CD4-positive, alpha-beta T cell treated with Interleukin-17A for 1 hour (primary cell): ENCODE data around the gene USP7.

Experiments used
- DNase-seq: peaks from one replicate; pipeline ENCODE4 v3.0.0-alpha.2; 2020

USP7 gene

DNA sequence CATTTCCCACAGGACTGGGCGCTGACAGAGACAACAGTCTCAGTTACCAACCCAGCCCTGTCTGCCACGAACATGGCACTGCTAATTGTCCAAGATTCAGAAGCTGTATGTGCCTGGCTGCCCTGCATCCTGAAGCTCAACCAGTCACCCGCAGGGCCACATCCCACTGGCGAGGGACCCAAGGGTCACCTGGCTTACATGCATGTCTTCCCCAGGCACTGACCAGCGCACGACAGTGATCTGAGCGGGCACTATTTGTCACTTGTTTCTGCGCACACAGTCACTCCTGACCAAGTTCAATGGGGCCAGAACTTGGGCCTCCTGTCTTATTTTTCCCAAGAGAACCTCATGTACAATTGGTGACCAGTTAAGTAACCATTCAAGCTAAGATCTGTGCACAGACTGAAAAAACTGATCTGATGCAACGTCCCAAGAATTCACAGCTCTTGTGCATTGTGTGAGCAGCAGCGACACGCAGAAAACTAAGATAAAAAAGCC lies 13.1 kb downstream of the USP7 start:
- DNase-seq: no peak

DNA sequence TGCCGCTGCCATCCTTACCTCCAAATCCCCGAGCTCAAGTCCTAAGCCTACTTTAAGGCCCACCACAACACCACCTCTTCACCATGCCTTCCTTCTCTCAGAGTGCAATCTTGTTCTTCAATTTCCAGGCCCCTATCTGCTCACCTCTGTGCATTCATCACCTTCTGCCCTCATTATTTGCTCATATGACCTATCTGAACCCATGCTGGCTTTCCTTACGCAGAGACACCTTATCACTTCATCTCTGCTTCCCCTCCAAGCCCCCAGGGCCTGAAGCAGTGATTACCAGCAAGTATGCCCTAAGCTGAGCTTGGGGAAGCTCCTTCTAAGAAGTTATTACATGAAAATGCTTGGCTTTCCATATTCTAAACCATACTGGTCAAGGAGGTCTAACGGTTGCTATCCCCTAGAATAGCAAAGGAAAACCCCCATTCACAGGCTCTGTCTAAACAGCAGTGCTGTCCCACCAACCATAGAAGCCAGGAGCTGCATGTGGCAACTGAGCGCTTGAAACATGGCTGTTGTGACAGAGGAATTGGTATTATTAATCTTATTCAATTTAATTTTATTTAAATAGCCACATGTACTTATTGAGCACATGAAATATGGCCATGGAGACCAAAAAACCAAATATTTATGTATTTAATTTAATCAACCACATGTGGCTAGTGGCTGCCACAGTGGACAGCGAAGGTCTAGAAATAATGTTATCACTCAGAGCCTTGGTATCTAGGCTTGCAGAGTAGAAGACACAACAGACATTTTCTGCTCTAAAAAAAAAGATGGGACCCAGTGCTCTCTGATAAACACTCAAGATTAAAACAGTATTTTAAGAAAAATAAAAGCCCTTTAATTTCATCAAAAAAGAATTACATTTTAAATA lies 13.9 kb downstream of the USP7 start:
- no peak for DNase-seq

DNA sequence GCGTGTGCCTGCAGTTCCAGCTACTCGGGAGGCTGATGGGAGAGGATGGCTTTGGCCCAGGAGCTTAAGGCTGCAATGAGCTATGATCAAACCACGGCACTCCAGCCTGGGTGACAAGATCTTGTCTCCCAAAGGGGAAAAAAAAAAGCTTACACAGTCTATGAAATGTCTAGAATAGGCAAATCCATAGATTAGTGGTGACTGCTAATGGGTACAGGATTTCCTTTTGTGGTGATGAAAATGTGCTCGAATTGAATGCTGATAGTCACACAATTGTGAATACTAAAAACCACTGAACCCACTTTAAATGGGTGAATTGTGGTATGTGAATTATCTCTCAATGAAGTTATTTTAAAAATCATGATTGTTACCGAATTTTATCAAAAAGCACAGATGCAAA lies 14.9 kb downstream of the USP7 start:
- DNase-seq: no peak

DNA sequence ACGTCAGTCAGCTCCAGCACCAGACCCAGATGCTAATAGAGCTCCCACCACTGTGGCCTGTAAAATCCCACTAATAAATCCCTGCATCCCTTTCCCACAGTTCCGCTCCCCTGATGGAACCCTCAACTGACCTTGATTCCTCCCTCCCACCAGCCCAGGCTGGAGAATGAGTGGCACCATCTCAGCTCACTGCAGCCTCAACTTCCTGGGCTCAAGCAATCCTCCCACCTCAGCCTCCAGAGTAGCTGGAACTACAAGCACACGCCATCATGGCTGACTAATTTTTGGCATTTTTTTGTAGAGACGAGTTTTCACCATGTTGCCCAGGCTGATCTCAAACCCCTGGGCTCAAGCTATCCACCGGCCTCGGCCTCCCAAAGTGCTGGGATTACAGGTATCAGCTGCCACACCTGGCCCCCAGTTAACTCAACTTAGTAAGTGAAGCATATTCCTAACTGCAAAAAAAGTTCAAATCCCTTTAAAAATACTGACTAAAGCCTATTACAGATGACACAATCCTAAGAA lies 15.6 kb downstream of the USP7 start:
- no peak for DNase-seq

DNA sequence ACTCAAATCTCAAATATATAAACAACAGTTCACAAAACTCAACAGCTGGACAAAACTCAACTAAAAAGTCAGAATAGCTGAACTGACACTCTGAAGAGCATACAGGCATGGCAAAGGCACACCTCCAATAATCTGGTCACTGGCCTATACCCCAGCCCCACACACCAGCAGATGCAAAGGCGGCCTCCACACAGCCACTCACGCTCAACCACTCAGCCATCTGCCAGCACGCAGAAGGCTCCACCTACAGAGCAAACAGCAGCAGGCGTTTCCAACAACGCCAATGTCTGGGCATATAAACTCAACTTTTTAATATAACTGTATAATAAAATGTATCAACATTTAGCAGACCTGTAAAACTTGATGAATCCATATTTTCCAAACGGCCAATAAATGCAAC lies 17.2 kb downstream of the USP7 start:
- no peak for DNase-seq

DNA sequence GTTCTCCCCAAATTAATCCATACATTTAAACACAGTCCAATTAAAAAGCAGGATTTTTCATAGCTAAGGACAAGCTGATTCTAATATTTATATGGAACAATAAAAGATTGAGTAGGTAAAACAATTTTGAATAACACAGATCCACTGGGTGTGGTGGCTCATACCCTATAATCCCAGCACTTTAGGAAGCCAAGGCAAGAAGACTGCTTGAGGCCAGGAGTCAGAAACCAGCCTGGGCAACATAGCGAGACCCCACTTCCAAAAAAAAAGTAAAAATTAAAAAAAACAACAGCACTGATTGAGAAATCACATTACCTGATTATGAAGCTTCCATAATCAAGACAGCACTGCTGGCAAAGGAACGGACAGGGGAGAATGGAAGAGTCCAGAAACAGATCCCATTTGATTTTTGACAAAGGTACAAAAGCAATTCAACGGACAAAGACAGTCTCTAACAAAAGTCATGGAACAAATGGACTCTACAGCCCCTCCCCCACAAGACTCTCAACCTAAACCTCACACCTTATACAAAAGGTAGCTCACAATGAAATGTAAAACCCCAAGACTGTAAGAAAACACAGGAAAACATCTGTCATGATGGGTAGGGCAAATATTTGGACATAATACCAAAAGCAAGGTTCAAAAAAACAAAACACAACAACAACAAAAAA lies 17.9 kb downstream of the USP7 start:
- DNase-seq: no peak

DNA sequence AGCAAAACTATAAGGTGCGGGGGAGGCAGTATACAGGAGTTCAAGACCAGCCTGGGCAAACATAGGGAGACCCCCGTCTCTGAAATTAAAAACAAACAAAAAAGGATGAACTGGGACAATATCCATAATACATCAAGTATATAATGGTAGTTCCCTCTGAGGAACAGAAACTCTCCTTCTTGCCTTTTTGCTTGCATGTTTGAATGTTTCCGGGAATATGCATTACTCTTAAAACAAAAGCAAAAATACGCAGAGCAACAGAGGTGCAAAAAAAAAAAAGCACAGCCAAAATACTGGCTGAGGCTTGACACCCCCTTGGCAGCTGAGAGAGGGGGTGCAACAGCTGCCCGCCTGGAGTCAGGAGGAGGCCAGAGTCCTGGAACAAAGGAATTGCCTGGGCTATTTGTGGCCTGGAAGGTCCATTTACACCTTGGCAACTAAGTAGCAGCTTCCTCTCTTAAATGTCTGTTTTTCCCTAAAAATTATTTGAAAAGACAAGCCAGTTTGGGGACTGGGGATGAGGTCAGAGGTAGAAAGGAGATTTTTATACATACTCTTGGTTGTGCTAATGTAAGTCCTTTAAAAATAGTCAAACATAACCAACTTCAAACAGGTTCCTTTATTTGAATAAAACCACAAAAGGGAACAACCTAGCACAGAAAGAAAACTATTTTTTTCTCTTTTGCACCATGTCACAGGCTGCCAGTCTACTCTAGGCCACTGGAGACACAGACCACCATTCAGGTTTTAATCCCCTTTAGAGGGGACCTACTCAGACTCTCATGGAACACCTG lies 19.5 kb downstream of the USP7 start:
- DNase-seq: no peak

DNA sequence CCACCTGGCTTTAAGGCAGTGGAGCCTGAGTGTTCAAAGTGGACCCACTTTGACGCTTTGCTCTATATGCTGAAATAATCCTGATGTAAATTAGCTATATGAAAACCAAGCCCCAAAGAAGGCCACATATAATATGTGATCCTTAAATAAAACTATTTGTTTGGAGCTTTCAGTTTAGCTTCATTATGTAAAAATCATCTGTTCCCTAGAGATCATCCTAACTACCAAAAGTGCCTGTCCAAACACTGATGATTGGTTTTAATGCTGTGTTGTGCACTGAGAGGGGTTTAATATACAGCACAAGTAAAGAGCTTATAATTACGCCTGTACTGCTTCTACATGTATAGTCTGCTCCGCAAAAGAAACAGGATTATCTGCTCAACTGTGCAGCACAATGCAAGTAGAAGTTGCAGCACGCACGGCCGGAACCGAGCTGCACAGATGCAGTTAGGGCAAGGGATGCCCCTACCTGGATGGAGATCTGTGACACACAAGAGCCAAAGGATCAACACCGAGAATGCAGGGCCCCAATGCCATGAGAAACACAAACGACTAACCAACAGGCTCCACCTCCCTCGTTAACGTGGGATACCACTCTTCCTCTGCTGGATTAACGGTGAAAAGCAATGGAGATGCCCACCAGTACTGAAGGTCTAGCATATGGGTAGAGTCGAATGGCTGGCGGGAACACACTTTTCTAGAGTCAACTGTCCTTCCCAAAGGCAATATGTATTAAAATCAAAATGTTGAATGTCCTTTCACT lies 20.5 kb downstream of the USP7 start:
- no peak for DNase-seq

DNA sequence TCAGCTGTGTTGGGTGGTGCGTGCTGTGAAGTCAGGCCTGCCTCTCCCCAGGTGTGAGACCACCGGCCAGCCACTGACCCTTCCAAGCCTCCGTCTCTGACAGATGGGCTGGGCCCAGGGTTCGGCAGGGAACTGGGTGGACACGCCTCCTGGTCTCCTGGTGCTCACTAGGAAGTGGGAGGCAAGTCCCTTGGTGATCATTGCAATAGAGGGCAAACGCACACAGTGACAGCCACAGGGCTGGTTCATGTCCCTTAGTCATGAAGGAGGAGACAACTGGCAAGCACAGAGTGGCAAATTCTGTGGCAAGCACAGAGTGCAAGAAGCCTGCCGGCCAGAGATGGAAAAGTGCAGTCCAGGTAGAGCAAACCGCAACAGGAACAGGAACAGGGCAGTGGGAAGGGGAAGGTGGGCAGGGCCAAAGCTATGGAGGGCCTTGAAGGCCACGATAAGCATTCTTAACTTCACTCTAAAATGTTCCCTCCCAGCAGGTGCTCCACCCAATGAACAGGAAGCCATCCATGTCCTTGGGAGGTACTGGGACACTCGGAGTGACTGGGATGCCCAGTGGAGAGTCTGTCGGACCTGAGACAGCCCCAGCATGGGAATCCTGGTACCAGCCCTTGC lies 21.9 kb downstream of the USP7 start:
- DNase-seq: no peak

DNA sequence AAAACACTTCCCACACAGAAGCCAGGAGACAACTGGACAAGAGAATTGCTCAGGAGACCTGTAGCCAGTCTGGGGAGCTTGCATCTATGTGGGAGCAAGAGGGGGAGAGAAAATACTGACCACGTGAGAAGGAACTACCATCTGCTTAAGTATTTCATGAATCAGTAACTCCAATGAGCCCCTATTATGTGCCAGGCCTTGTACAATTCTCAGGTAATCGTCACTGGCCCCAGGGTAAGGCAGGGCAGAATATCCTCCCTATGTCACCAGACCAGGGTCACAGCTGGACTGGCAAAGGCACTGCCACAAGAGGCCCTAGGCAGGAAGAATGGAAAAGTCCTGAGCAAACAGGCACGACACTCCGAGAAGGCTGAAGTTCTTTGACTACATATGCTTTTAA lies 25.9 kb downstream of the USP7 start:
- no peak for DNase-seq

DNA sequence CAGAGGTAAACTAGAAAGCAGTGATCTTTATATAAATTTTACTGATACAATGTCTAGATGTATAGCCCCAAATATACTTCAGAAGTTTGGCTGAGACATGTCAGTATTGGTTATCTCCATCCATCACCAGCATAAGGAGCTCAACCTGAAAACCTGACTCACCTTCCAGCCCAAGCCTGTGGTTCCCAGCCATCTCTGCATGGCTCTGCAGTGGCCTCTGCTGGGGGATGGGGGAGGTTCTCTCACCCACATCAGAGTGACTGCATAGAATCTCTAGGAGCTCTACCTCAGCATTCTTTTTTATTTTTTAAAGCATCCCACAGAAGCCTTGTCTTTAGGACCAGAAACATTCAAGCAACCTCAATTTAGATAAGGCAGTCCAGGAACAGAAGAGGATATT lies 27.3 kb downstream of the USP7 start:
- peak; percentile 75 for DNase-seq

DNA sequence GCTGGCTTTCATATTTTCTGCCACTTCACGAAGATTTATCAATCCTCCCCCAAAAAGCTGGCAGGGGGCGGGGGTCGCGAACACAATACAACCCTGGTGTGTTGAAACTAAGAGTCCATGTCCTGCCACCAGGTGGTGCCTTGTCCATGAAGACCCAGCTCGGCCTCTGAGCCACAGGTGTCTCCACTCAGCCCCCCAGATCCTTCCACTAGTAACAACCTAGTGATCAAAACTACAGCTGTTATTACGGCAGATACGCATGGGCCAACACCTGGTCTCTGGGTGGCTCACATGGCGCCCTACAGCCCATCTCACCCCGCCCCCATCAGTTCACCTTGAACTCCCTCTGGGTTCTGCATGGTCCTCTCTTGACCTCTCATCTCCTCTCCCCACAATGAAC lies 27.7 kb downstream of the USP7 start:
- DNase-seq: peak; percentile 26

DNA sequence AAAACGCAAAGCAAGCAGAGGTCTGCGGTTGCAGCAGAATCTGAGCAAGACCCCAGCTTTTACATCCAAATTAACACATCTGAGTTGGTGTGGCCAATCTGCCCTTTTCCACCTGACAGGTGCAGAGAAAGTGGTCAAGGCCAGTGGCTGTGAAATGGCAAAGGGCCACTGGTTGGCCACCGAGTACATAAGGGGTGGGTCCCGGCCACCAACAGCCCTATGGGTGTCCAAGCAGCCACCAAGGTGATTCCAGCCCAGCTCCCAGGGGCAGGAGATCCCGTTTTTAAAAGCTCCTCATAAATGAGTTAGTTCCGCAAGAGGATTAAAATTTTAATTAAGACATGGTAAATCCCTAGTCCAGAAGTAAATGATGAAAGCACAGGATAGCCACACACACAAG lies 29.1 kb downstream of the USP7 start:
- no peak for DNase-seq

DNA sequence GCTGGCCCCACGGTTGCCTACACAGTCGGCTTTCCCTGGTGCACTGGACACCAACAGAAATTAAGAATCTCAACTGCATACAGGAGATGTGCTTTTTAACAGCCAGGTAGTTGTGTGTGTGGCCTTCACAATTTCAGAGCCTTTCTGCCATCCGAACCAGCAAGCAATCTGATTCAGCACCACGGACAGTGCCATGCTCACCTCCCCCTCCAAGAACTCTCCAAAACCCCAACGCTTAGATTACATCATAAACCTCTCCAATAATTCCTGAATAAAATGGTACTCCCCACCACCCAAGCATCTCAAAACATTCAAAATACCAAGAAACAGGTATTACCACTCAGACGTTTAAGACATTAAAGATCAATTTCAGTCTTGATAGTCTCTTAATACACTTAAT lies 31.8 kb downstream of the USP7 start:
- peak; percentile 56 for DNase-seq

DNA sequence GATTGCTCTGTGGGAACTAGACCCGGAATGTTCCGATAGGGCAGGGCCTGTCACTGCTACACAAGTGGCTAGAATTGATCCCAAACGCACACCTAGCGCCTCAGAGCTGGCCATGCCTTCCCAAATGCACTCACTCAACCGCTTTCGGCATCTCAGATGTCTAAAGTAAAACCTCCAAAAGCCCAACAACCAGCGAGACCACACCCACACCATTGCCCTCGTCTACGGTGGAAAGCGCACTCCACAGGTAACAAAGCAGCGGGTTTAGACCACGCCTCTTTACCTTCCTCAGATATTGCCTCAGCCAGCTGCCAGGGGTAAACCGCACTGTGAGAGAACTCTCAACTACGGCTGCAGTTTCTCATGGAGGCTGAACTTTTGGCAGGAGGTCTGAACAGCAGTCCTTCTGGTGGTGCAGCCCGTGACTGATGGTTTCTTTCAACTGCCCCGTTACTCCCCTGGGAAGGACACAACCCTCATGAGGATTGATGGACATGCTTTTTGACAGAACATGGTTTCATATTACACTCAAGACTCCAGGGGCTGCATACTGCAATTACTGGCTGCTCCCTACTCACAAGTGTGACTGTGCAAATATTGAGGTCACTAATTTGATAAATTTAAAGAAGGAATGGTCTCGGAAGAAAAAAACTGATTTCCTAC lies 34.5 kb downstream of the USP7 start:
- no peak for DNase-seq

DNA sequence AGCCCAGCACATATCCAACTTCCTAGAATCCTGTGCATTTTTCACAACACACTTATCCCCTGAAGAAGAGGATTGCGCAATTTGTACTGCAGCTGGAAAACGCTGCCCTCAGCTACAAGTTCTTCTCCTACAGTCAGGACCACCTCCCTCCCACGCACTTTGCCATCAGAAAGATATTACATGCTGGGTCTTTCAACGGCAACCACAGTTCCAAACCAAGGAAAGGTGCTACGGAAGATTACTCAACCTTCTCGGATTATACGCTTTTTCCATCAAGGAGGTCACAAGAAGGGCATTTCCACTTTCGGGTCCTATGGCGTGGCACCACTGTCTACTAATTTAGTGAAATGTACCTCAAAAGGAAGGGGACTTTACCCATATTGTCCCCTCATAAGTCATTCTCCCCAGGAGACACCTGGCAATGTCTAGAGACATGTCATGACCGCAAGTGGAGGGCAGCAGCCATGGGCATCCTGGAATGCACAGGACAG lies 35.2 kb downstream of the USP7 start:
- no peak for DNase-seq

DNA sequence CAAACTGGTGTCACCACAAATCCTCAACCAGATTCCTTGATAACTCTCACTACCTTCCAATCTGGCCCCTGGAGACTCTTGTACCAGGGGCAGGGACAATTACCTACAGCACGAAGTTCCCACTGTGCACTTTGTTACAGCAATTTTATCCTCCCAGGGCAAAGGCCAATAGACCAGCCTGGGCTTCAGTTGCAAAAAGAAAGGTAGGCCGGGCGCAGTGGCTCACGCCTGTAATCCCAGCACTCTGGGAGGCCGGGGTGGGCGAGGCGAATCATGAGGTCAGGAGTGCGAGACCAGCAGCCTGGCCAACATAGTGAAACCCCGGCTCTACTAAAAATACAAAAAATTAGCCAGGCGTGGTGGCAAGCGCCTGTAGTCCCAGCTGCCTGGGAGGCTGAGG lies 36.9 kb downstream of the USP7 start:
- DNase-seq: no peak

DNA sequence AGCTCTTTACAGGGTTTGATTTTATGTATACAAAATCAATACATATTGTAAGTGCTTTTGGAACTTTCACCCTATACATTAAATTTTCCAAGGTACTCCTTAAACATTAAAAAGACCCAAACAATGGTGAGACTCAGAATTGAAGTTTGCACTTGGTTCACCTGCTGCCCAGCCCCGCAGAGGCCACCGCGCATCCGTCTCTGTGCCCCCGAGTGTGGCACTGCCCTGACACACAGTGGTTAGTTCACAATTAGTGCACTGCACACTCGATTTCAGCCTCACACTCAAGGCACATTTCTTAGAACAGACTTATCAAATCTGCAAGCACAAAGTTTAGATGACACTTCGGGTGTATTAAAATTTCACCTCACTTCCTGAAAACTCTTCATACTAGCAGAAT lies 38.3 kb downstream of the USP7 start:
- DNase-seq: no peak

DNA sequence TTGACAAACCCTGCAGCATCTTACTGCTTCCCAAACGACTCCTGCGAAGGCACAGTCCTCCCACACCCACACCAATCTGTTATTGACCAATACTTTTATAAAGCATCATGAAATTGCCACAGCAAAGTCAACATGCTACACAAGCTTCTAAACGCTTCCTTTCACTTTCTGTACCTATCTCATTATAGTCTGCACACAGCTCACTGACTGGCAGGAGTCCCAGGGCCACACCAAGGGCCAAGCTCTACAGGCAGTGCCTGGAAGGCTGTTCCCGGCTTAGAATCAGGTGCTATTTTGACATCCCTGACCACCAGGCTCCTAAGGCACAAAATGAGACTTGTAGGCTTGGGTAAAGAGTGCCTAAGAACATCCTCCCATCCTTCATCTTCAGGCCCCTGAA lies 39.5 kb downstream of the USP7 start:
- DNase-seq: no peak

DNA sequence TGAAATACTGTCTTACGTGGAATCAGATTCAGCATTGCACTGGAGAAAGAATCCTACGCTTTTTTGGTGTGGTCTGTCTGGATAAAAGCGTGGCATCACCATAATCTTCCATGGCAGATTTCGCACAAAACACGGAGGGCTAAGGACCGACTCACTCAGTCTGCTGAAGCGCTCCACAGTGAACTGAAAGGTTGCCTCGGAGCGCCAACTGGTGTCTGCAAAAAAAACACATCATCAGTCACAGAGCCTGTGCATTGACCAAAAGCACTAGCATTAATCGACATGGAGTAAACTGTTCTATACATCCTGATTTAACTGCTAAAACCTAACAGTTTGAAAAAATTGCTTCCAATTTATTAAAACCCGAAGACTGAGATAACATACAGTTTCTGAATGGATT lies 40.5 kb downstream of the USP7 start:
- DNase-seq: no peak

DNA sequence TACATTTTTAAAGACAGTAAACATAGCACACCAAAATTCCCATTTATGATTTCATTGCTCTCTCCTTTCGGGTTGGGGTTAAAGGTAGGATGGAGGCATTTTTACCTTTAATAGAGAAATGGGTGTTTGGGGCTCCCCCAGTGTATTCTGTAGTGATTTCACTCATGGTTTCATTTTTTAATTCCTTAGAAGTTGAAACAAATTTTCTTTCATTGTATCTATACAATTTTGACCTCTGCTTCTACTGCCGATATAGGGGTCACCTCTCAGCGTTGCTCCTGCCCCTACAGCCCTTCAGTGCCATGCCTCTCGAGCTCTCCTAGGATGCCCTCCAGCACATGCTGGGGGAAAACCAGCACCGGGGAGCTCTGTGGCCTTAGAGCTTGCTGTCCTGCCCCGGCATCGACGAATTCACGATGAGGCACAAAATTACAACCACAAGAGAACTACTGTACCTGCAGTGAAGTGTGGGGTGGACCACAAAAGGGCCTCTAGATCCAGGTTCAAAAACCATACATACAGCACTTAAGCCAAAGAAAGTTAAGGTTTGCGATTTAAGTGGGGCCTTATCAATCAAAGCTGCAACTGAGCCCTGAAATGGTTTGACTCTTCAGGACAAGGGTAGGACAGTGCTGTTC lies 42.2 kb downstream of the USP7 start:
- DNase-seq: no peak
